Gastrocnemius medialis (tissue), 4 donors: ENCODE data around the gene PFDN6.

ENCODE experiments used
- CTCF ChIP-seq, 5 experiments: fragments of 450-650 bp in 3 of 5; fragments of 200-600 bp in 2 of 5; sonication (generic) in 2 of 5; IDR thresholded peaks in 4 of 5; conservative IDR thresholded peaks in 1 of 5; 1 replicate in 4 of 5; 2 replicates in 1 of 5; pipeline ENCODE4 v1.5.1; 2016 to 2019; ENCODE audit warnings: antibody characterized with exemption in 5 of 5, mild to moderate bottlenecking in 3 of 5, moderate library complexity in 3 of 5
- POLR2A ChIP-seq, 2 donors: fragments of 450-650 bp; IDR thresholded peaks; one replicate each; pipeline ENCODE4 v1.6.1; 2017; ENCODE audit warnings: antibody characterized with exemption in 2 of 2, mild to moderate bottlenecking in 2 of 2, moderate library complexity in 2 of 2

DNA sequence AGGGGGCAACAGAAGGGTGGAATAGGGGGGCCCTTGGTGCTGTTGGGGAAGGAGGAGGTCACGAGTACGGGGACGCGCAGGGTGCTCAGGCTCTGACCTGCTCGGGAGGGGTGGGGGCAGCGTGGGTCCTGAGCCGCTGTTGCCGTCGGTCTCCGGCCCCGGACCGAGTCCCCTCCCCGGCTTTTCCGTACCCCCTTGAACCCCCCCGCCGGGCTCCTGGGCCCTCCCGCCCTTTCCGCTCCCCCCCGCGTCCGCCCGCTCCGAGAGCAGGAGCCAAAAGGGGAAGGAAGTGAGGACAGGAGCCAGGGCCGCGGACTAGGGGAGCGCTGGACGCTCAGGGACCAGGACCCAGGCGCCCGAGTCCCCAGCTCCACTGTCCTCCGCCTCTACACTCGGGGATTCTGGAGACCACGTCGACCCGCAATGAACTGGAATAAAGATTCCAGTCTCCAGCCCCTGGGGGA, 9.4 kb downstream of the PFDN6 start, which contains the start of gene RGL2:
- TF ChIP-seq CTCF (IDR thresholded peaks at IDR 0.05 in 4 of 5, conservative IDR thresholded peaks at IDR 0.05 in 1 of 5) (no peak), POLR2A (IDR thresholded peaks at IDR 0.05) (no peak)
